H1 (cell line): ENCODE data around the gene COA1. TPM values are rescaled to one million over a fixed set of nuclear protein-coding genes. Genes with fewer than 3 reads are reported as not detected.

Experiments used
- POLR2AphosphoS5 ChIP-seq: IDR thresholded peaks from 2 replicates; pipeline ENCODE4 v1.6.1; 2011; ENCODE audit warnings: low read depth, low read length
- polyA plus RNA-seq, 7 experiments: library from polyadenylated mRNA; depleted of rRNA in 3 of 7; stranded (reverse) in 5 of 7; unstranded in 2 of 7; fragments of >200 nt in 5 of 7; fragments of 200-250 nt in 2 of 7; gene quantifications; 1 replicate in 5 of 7; 2 replicates in 1 of 7; 4 replicates in 1 of 7; pipeline versions ENCODE4 v1.2.1 to v1.2.3, GENCODE V29; 2011 to 2013; ENCODE audit warnings: missing spikeins in 2 of 7, mixed read lengths in 2 of 7
- total RNA-seq: library from RNA; stranded (reverse); fragmentation: NEBNext Ultra II Directional; extraction: Animal tissue kit (Norgen Biotek cat#: 25700); gene quantifications from 2 replicates; pipeline ENCODE4 v1.2.1, GENCODE V29; 2021

COA1 gene
- total and polyA plus RNA-seq, 2 of the 8 experiments (the other 6 are each of a cell fraction or from before 2014, with no cell fraction given), result 98.6 to 143 TPM

GRCh38 chr7:43752411-43752810, 23.1 kb upstream of the COA1 start (continued):
- TF ChIP-seq POLR2AphosphoS5, result no peak
